SH-SY5Y (cell line): ENCODE results near the gene CXCL9.

Experiments used
- GATA2 ChIP-seq: IDR thresholded peaks from 2 replicates; pipeline ENCODE4 v1.6.1; 2011; ENCODE audit warnings: mild to moderate bottlenecking, low read depth, low read length
- GATA3 ChIP-seq: IDR thresholded peaks from 2 replicates; pipeline ENCODE4 v1.6.1; 2011; ENCODE audit warnings: low read depth, mild to moderate bottlenecking, low read length, moderate library complexity

The CXCL9 gene

DNA sequence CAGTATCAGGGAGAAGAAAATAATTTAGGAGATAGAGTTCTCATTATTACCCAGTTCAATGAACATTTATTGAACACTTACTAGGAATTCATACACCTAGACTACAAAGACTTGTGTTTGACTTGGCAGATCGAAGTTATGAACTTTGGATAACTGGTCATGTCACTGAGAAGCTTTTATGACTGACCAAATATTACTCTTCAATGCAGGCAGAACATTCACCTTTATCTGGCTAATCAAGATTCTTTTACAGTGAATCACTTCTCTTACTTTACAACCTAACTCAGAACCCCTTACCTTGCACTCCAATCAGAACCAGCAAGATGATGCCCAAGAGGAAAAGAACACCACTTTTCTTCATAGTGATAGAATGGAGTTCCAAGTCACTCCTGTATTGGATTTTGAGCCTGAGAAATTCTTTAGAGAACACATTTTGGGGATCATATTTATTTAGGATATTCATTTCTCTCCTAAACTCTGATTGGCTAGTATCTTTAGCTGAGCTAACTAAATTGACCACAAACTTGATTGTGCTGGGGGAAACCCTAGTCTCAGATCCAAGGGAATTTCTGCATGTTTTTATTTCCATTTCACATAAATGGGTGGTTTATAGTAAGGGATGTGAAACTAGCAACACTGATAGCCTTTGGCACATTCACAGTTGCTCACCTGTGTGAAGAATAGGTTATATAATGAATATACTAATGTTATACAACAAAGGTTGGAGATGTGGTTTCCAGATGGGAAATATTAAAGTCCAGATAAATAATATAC lies at the start of gene CXCL9:
Gene CXCL9, minus strand, starts transcription at position 421 of the 774 bp plus-strand sequence. Its CDS starts 60 bp downstream, at position 361.
- no peak for TF ChIP-seq GATA3
- no peak for TF ChIP-seq GATA2

DNA sequence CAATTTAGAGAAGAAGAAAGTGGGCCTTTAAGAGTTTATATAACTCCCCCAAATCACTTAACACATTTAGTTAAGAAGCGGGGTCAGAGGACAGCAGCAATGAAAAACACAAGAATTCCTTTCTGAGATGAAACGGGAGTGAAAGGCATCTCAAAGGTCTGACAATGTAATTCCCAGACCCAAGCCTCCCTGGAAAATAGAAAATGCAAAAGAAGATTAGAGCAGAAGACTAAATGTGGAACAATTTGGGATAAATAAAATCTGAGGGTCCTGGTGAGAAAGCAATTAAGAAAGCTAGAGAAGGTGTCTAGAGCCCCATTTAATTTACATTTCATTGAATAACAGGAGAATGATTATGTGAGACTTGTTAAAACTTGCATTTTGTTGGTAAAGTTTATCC lies 48.1 kb upstream of the CXCL9 start:
- TF ChIP-seq GATA2 = no peak
- no peak for TF ChIP-seq GATA3

DNA sequence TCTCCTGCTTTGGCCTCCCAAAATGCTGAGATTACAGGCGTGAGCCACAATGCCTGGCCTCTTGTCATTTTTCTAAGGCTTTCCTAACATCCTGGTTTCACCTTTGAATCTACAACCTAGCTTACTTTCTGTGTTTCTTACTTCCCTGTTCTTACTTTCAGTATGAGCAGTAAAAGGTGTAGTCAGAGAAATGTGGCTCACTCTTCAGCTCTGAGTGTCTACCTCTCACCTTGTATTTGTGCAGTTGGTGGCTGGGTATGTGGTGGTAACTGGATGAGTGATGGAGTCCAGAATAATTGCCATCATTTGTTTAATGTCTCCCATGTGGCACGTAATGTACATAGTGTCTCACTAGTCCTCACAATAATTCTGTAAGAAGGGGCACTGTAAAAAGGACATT lies 47.7 kb upstream of the CXCL9 start:
- TF ChIP-seq GATA2 (no peak), GATA3 (no peak)

DNA sequence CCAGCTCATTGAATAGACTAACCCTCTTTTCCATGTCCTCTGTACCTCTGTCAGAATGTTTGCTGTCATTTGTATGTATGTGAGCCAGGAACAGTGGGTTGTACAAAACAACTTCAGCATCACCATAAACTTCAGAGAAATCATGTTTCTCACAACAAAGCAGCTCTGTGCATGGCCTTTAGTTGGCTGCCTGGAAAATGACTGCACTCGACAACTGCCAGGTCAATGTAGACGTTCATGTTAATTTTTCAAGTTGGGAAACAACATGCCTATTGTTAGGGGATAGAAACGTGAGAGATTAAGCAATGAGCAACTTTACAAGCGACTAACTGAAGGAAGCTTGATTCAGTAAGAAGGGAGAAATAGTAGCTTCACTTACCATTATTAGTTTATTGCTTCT lies 46.4 kb upstream of the CXCL9 start:
- TF ChIP-seq GATA2 (no peak), GATA3 (no peak)

DNA sequence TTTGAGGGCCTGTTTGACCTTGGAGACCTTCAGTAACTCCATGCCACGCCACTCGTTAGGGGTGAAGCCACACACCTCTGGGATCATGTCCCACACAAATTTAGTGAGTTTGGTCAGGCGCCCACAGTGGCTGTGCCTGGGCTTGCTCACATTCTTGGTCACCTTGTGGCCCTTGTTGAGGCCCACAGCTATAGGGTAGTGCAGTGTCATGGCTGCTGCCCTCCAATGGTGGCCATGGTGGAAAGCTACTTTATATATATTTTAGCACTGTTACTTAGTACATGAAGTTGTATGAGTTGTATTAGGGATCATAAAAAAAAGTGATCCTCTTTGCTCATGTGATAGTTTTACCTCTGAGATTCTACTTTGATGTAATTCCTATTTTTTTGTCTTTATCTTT lies 29.5 kb upstream of the CXCL9 start:
- TF ChIP-seq GATA3 = no peak
- TF ChIP-seq GATA2 = no peak

DNA sequence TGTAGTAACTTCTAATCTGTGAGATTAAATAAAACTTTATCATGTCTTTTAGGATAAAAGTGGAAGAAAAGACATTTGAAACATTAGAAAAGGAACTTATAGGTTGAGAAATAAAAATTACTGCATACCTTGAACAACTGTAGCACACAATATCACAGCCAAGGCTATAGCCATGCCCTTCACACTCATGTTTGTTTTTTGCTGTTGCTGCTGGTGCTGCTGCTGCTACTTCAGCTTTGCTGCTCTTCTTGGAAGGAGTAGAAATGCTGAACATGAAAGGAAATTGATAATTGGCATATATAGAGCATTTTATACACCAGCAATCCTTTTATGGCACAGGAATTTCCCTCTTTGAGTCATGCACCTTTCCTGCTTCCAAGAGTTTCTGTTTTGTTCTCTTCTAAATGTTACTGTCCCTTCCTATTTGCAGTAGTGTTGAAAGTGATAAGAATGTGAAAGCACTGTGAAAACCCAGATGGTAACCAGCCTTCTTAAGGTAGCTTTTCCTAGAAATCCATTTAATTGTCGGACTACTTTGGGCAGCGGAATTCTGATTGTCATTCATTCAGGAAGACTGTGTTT lies 28.6 kb upstream of the CXCL9 start, which contains the start of gene CXCL11:
Gene CXCL11, minus strand, starts transcription at position 272 of the 582 bp plus-strand sequence. Its CDS starts 83 bp downstream, at position 189.
- TF ChIP-seq GATA3 = no peak
- no peak for TF ChIP-seq GATA2

DNA sequence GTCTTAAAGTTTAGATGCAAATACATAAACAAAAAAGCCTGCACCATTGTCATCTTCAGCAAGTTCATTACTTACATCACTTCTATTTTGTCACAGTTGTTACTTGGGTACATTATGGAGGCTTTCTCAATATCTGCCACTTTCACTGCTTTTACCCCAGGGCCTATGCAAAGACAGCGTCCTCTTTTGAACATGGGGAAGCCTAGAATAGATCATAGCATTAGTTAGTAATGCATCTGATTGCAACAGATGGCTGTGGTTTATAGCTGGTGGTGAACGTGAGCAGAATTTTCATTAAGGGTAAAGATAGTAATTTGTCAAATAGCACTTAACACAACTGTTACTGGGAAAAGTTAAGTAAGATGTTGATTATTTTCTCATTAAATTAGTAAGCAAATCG lies 27.8 kb upstream of the CXCL9 start:
- TF ChIP-seq GATA2 (no peak), GATA3 (no peak)

DNA sequence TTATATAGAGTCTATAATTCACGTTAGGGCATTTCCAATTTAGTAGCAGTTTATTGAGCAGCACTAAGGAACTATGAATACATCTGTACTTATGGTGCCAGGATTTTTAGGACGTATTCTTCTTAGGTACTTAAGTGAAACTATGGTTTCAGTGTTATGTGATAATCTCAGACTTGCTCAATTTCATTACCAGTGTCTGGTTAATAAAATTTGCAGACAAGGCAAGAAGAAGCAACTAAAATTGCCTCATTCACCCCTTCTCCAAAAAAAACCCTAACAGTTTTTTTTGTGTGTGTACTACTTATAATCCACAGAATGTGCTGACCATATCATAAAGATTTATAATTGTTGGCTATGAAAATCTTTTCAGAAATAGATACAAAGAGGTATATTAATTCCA lies 22.0 kb upstream of the CXCL9 start:
- TF ChIP-seq GATA2 (no peak), GATA3 (no peak)

DNA sequence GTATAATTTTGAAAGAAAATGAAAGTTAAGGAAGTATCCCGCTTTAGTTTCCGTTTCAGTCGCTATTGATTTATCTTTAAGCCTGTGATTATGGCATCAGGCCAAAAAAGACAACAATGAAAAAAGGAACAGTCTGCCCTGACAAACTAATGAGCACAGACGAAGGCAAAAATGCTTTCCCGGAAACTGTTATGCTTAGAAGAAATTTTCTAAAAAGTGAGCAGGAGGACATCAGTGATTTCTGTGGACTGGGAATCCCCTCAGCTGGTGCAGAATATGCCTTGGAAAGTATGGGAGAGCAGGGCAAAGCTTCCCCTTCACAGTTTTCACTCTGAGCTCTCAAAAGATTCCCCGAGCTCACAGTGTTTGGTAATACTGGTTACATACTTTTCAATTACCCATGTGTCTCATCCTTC lies 21.0 kb upstream of the CXCL9 start:
- no peak for TF ChIP-seq GATA3
- no peak for TF ChIP-seq GATA2

DNA sequence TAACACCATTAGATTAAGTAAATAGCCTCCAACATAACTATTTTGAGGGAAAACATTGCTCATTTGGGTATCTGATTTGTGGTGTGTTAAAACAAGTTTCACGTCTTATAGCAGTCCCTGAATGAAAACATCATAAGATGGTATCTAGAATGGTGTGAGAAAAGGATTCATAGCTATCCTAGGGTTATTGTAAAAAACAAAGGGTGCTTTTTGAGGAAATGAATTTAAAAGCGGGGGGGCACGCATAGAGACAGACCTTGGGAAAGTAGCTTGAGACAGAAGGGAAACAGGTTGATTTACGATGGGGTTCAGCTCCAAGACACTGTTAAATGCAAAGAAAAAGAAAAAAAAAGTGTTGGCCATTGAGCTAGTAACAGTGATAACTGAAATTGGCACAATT lies 16.8 kb upstream of the CXCL9 start:
- TF ChIP-seq GATA3 (no peak), GATA2 (no peak)

DNA sequence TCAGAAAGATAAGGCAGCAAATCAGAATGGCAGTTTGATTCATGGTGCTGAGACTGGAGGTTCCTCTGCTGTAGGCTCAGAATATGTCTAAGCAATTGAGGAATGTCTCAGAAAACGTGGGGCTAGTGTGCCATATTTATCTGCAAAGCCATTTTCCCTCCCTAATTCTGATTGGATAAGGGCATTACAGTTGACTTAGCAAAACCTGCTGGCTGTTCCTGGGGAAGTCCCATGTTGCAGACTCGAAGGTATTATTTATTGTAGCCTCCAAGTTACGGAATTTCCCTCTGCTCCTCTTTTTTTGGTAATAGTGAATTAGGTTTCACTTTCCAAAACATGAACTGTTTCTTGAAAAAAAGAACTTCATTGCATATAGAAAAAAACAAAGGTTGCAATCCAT lies 16.1 kb upstream of the CXCL9 start, which contains the start of gene CXCL10:
Gene CXCL10, minus strand, starts transcription at position 109 of the 400 bp plus-strand sequence. Its CDS starts 66 bp downstream, at position 43.
- TF ChIP-seq GATA2 = no peak
- TF ChIP-seq GATA3 = no peak

DNA sequence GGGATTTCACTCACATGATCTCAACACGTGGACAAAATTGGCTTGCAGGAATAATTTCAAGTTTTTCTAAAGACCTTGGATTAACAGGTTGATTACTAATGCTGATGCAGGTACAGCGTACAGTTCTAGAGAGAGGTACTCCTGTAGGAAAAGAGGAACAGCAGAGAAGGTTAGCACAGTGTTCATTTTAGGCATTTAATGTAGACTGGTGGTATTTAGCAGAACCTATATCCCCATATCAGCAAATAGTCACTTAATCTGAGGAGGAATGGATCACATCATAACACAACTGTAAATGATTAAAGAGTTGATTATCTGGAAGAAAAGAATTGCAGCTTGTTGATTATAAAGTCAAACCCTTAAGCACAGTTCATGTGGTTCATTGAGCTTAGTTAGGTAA lies 15.4 kb upstream of the CXCL9 start:
- TF ChIP-seq GATA2 (no peak), GATA3 (no peak)

DNA sequence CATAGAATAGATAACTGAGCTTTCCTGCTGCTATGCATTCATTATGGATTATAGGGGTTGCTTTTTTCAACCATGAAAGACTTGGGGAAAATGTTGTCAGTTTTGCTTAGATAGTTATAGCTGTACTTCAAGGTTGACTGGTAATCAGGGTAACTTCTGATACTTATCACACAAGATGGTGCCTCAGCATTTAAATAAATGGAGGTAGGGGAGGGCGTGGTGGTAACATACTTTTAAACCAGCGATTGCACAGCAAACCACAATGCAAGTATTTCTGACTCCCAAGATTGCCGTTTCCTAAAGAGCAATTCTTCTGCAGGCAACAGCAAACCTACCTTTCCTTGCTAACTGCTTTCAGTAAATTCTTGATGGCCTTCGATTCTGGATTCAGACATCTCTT lies 14.7 kb upstream of the CXCL9 start:
- TF ChIP-seq GATA2 (no peak), GATA3 (no peak)

DNA sequence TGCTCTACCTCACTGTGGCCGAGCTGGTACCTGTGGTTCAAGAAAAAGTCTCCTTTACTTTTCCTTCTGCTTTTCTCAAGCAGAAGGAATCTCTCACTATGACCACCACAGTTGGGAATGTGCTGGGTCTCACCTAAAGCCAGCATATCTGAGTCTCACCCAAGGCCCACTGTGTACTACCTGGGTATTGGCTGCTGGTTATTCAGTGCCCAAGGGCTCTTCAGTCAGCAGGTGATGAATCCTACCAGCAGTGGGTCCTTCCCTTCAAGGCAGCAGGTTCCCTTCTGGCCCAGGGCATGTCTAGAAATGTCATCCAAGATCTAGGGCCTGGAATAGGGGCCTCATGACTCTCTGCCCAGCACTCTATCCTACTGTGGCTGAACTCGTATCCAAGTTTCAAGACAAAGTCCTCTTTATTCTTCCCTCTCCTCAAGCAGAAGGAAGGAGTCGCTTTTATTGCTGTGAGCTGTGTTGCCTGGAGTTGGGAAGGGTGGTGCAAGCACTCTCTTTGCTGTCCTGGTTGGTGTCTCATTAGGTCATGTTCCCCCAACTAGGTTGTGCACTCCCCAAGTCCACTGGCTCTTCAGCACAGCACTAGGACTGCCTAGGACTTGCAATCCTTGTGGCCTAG lies 9.9 kb upstream of the CXCL9 start:
- TF ChIP-seq GATA3 (no peak), GATA2 (no peak)

DNA sequence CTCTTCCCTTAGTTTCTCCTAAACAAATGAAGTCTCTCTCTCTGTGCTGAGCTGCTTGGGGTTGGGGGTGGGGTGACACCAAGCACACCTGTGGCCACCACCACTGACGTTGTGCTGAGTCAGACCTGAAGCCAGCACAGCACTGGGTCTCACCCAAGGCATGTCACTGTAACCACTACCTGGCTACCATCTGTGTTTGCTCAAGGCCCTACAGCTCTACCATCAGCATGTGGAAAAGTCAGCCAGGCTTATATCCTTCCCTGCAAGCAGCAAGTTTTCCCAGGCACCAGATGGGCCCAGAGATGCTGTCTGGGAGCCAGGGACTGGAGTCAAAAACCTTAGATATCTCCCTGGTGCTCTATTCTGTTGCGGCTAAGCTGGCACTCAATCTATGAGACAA lies 9.1 kb upstream of the CXCL9 start:
- TF ChIP-seq GATA2 = no peak
- TF ChIP-seq GATA3 = no peak

DNA sequence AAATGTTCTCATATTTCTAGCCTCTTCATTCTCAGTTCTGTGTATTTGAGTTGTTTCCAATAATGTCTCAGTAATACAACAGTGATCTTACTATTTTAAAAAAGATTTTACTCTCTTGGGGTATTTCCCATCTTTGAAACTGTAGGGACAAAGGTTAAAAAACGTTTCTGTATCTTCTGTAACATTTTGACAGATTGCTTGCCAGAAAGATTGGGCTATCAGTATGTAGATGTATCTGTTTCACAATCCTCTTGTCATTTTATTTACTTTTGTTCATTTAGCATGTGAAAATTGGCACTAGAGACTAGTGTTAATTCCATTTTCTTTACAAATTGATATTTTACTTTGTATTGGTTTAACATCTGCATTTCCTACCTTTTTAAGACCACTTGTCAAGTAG lies 6.2 kb upstream of the CXCL9 start:
- no peak for TF ChIP-seq GATA3
- TF ChIP-seq GATA2 = no peak

DNA sequence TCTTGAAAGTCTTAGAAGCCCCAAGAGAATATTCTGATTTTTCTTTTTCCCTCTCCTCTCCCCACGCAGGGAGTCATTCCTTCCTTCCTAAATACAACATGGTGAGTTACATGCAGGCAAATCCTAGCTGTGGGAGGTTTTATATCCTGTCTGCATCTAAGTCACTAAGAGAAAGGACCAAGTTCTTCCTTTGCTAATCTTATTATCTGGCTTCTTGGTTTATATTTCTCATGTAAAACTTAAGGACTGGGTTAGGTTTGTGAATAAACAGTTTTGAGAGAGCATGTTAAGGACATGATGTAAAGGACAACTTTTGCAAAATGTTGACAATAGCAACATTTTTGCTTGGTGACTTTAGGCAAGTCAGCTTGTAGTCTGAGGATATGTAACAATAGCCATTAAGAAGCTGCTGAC lies 5.1 kb upstream of the CXCL9 start:
- TF ChIP-seq GATA3 (no peak), GATA2 (no peak)
